ENCODE measurements around the gene USP46. TPM values are rescaled to one million over a fixed set of nuclear protein-coding genes. Genes with fewer than 3 reads are reported as not detected.

USP46 gene
- total RNA-seq, 1 experiment from 2014 or later, result 16.5 TPM

DNA sequence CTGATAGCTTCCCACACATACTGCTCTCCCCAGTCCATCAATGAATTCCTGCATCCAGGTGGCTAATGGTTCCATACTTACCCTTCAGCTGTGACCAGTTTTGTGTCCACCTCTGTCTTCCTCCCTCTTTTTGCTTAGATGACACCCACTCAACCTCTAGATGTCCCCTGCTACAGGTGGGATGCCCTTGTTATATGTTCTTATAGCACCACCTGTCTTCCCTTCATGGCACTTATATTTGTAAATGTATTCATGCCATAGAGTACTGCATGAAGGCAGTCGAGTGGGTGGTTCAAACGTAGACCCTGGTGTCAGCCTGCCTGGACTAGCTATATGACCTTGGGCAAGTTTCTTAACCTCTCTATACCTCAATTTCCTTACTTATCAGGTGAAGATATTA, 6.5 kb upstream of the USP46 start:
- TF ChIP-seq, protein P1, sequence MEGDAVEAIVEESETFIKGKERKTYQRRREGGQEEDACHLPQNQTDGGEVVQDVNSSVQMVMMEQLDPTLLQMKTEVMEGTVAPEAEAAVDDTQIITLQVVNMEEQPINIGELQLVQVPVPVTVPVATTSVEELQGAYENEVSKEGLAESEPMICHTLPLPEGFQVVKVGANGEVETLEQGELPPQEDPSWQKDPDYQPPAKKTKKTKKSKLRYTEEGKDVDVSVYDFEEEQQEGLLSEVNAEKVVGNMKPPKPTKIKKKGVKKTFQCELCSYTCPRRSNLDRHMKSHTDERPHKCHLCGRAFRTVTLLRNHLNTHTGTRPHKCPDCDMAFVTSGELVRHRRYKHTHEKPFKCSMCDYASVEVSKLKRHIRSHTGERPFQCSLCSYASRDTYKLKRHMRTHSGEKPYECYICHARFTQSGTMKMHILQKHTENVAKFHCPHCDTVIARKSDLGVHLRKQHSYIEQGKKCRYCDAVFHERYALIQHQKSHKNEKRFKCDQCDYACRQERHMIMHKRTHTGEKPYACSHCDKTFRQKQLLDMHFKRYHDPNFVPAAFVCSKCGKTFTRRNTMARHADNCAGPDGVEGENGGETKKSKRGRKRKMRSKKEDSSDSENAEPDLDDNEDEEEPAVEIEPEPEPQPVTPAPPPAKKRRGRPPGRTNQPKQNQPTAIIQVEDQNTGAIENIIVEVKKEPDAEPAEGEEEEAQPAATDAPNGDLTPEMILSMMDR (conservative IDR thresholded peaks at IDR 0.05; ENCODE audit: low read depth, low read length), result peak; percentile 27; the same call in 1 of the 2 replicates
- no peak for TF ChIP-seq EZH2 (IDR thresholded peaks at IDR 0.05; ENCODE audit: borderline replicate concordance, low read depth, low read length, poor library complexity, severe bottlenecking)
- intact Hi-C loops (cut with micrococcal nuclease; ENCODE audit: unreplicated experiment), result no loop called here
- CTCF ChIA-PET, result no interaction called here
- BruUV-seq (replicated peaks), result no TSS peak
- Histone ChIP-seq H3K4me1 (ENCODE audit: insufficient read depth, low read length, poor library complexity, severe bottlenecking) (no peaks in the 10 kb centered on the region), H3K36me3 (ENCODE audit: insufficient read depth, low read length, poor library complexity, severe bottlenecking) (no peaks in the 10 kb centered on the region), H3K4me3 (ENCODE audit: low read depth, low read length, poor library complexity, severe bottlenecking) (no peak overlapping the region), H3K27me3 (replicated peaks; ENCODE audit: insufficient read depth, low read depth, low read length, poor library complexity) (no peaks in the 10 kb centered on the region), H3K9me3 (ENCODE audit: low read depth, low read length, poor library complexity, severe bottlenecking) (no peaks in the 10 kb centered on the region), H3K27ac (ENCODE audit: low read depth, low read length, poor library complexity, severe bottlenecking) (no peak overlapping the region)
- DNase-seq (ENCODE audit: low spot score), result no peak
- POLR2A ChIA-PET (ENCODE audit: low non-redundant PET), result no interaction called here

DNA sequence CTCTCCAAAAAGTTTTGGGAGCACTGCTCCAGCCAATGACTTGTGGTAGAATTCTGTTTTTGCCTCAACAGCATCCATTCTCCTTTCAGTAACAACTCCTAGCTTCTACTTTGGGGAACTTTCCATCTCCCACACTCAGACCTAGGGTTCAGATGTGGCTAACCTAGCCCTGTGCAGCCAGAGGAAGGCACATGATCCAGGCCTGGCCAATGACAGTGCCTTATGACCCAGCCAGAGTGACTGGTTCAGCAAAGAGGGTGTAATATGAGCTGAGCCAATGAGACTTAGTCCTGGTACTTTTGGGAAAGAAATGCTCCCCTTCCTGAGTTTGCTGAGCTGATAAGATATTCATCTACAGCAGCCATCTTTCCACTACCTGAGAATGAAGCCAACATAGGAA, 5.4 kb upstream of the USP46 start:
- H3K27ac ChIP-seq (ENCODE audit: low read depth, low read length, poor library complexity, severe bottlenecking), result no peak overlapping the region
- no peak for TF ChIP-seq EZH2 (IDR thresholded peaks at IDR 0.05; ENCODE audit: borderline replicate concordance, low read depth, low read length, poor library complexity, severe bottlenecking)
- TF ChIP-seq, protein P1 (conservative IDR thresholded peaks at IDR 0.05; ENCODE audit: low read depth, low read length), result no peak
- ChIA-PET CTCF (no interaction called here), POLR2A (ENCODE audit: low non-redundant PET) (no interaction called here)
- H3K4me3 ChIP-seq (ENCODE audit: low read depth, low read length, poor library complexity, severe bottlenecking), result no peak overlapping the region
- no peaks in the 10 kb centered on the region for H3K9me3 ChIP-seq (ENCODE audit: low read depth, low read length, poor library complexity, severe bottlenecking)
- intact Hi-C loops (cut with micrococcal nuclease; ENCODE audit: unreplicated experiment), result no loop called here
- H3K27me3 ChIP-seq (replicated peaks; ENCODE audit: insufficient read depth, low read depth, low read length, poor library complexity), result no peaks in the 10 kb centered on the region
- BruUV-seq (replicated peaks), result no TSS peak
- no peaks in the 10 kb centered on the region for H3K4me1 ChIP-seq (ENCODE audit: insufficient read depth, low read length, poor library complexity, severe bottlenecking)
- H3K36me3 ChIP-seq (ENCODE audit: insufficient read depth, low read length, poor library complexity, severe bottlenecking), result no peaks in the 10 kb centered on the region
- DNase-seq (ENCODE audit: low spot score), result no peak

DNA sequence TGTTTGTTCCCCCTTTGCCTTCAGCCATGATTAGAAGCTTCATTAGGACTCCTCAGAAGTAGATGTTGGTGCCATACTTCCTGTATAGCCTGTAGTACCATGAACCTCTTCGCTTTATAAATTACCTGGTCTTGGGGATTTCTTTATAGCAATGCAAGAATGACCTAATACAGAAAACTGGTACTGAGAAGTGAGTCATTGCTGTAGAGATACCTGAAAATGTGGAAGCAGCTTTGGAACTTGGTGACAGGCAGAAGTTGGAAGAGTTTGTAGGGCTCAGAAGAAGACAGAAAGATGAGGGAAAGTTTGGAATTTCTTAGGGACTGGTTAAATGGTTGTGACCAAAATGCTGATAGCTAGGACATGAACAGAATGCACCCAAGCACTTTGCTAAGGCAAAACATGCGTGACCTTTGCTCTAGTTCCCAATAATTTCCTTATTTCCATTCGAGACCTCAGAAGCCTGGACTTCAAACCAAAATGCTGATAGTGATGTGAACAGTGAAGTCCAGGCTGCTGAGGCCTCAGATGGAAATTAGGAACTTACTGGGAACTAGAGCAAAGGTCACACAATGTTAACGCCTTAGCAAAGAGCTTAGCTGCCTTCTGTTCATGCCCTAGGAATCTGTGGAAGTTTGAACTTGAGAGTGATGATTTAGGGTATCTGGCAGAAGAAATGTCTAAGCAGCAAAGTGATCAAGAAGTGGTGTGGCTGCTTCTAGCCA, 3.0 kb upstream of the USP46 start:
- no TSS peak for BruUV-seq (replicated peaks)
- ChIA-PET POLR2A (ENCODE audit: low non-redundant PET) (no interaction called here), CTCF (interaction anchor here (0.6 kb wide), 1 partner anchor 489 kb away, joined by 4 read pairs; no protein-coding TSS in a partner anchor)
- H3K36me3 ChIP-seq (ENCODE audit: insufficient read depth, low read length, poor library complexity, severe bottlenecking), result no peaks in the 10 kb centered on the region
- no peaks in the 10 kb centered on the region for H3K9me3 ChIP-seq (ENCODE audit: low read depth, low read length, poor library complexity, severe bottlenecking)
- TF ChIP-seq, protein P1 (conservative IDR thresholded peaks at IDR 0.05; ENCODE audit: low read depth, low read length), result no peak
- no peak for TF ChIP-seq EZH2 (IDR thresholded peaks at IDR 0.05; ENCODE audit: borderline replicate concordance, low read depth, low read length, poor library complexity, severe bottlenecking)
- intact Hi-C loops (cut with micrococcal nuclease; ENCODE audit: unreplicated experiment), result no loop called here
- H3K27me3 ChIP-seq (replicated peaks; ENCODE audit: insufficient read depth, low read depth, low read length, poor library complexity), result no peaks in the 10 kb centered on the region
- no peak for DNase-seq (ENCODE audit: low spot score)
- no peaks in the 10 kb centered on the region for H3K4me1 ChIP-seq (ENCODE audit: insufficient read depth, low read length, poor library complexity, severe bottlenecking)
- H3K4me3 ChIP-seq (ENCODE audit: low read depth, low read length, poor library complexity, severe bottlenecking), result no peak overlapping the region
- H3K27ac ChIP-seq (ENCODE audit: low read depth, low read length, poor library complexity, severe bottlenecking), result no peak overlapping the region
